Neural cell (in vitro differentiated cells): ENCODE measurements around the gene CEACAM8.

Source experiments
- CTCF ChIP-seq: fragments of 450-650 bp; IDR thresholded peaks from 2 replicates; pipeline ENCODE4 v1.5.1; 2014; ENCODE audit warnings: antibody characterized with exemption, mild to moderate bottlenecking, moderate library complexity; ENCODE audit not compliant: poor library complexity, severe bottlenecking
- SMC3 ChIP-seq: fragments of 450-650 bp; conservative IDR thresholded peaks from 2 replicates; pipeline ENCODE4 v1.6.1; 2014; ENCODE audit warnings: antibody characterized with exemption, mild to moderate bottlenecking, moderate library complexity; ENCODE audit not compliant: poor library complexity

DNA sequence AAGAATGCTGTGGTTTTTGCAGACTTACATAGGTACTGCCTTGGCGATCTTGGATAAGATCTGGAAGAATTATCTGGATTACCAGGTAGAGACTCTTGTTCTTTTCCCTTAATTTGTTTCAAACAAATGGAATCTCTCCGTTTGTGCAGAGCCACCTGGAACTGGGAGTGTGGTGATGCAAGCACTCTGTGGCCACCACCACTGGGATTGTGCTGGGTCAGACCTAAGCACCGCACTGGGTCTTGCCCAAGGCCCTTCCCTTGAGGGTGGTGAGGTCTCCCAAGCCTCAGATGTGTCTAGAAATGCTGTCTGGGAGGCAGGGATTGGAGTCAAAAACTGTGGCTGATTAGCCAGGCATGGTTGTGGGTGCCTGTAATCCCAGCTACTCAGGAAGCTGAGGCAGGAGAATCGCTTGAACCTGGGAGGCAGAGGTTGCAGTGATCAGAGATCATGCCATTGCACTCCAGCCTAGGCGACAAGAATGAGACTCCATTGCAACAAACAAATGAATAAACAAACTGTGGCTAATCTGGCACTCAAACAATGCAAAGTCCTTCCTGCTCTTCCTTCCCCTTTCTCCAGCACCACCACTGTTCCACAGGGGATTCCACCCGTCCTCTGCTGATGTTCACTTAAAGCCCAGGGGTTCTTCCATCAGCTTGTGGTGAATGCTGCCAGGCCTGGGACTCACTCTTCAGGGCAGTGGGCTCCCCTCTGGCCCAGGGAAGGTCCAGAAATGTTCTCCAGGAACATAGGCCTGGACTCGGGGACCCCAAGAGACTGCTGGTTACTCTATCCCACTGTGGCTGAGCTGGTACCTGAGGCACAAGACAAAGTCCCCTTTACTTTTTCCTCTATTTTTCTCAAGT, 55.6 kb downstream of the CEACAM8 start:
- TF ChIP-seq CTCF (no peak), SMC3 (no peak)
